Adrenal gland (tissue), 5 donors: ENCODE measurements around the gene ANKRD23.

Experiments used
- CTCF ChIP-seq, 6 experiments: fragments of 450-650 bp in 4 of 6; fragments of 200-600 bp in 2 of 6; sonication (generic) in 1 of 6; IDR thresholded peaks; 1 replicate in 5 of 6; 2 replicates in 1 of 6; pipeline versions ENCODE4 v1.5.1 to v1.8.0; 2016 to 2021; ENCODE audit warnings: antibody characterized with exemption in 6 of 6, mild to moderate bottlenecking in 2 of 6, moderate library complexity in 1 of 6
- POLR2A ChIP-seq, 2 donors: fragments of 450-650 bp; IDR thresholded peaks; one replicate each; pipeline ENCODE4 v1.6.1; 2017; ENCODE audit warnings: antibody characterized with exemption in 2 of 2, mild to moderate bottlenecking in 2 of 2, moderate library complexity in 1 of 2
- donor health status: DM: no; HTN: no; CAD: no.

DNA sequence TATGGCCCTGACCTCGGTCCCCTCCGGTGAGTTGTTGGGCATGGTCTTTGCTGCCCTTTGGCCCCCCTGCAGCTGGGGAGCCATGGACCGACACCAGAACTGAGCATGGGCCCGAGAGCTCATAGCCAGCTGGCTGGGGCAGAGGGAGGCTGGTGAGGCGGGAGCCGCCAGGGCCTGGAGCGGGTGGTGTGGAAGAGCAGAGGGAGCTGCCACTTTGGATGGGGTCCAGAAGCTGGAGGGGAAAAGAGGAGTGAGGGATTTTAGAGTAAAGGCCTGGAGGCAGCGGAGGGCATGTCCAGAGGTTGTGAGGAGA, 44.2 kb downstream of the ANKRD23 start:
- TF ChIP-seq CTCF (IDR thresholded peaks at IDR 0.05) (no peak), POLR2A (IDR thresholded peaks at IDR 0.05) (no peak)
